GM23338 (cell line): ENCODE measurements around the gene TECTB. TPM values are rescaled to one million over a fixed set of nuclear protein-coding genes. Genes with fewer than 3 reads are reported as not detected.

ENCODE experiments used
- ATAC-seq: fragments of 200-7000 bp; cut with Tn5 transposase; 3 replicates; pipeline ENCODE4 v1.9.1; 2020
- DNase-seq: peaks from one replicate; pipeline ENCODE4 v3.0.0-alpha.2; 2015; ENCODE audit warnings: low spot score
- H2AFZ ChIP-seq: fragments of 200-600 bp; sonication (generic); 2 replicates; pipeline ENCODE4 v1.8.0; 2016; ENCODE audit warnings: antibody characterized with exemption, mild to moderate bottlenecking, moderate library complexity
- H3F3A ChIP-seq: fragments of 200-600 bp; sonication (generic); replicated peaks from 2 replicates; pipeline ENCODE4 v1.8.0; 2017; ENCODE audit warnings: antibody characterized with exemption, mixed run types, low read depth
- H3K27ac ChIP-seq: fragments of 200-600 bp; sonication (generic); 2 replicates; pipeline ENCODE4 v1.6.1; 2016; ENCODE audit warnings: low read depth
- H3K27me3 ChIP-seq: fragments of 200-600 bp; sonication (generic); 2 replicates; pipeline ENCODE4 v1.8.0; 2016; ENCODE audit warnings: mild to moderate bottlenecking, mixed run types, moderate library complexity; ENCODE audit not compliant: insufficient read depth
- H3K36me3 ChIP-seq: fragments of 200-600 bp; sonication (generic); 2 replicates; pipeline ENCODE4 v1.8.0; 2016; ENCODE audit warnings: mild to moderate bottlenecking; ENCODE audit not compliant: insufficient read depth
- H3K4me1 ChIP-seq: fragments of 200-600 bp; sonication (generic); 2 replicates; pipeline ENCODE4 v1.8.0; 2016; ENCODE audit warnings: mild to moderate bottlenecking, moderate library complexity; ENCODE audit not compliant: insufficient read depth
- H3K4me2 ChIP-seq: fragments of 200-600 bp; sonication (generic); 2 replicates; pipeline ENCODE4 v1.7.1; 2017; ENCODE audit warnings: mixed run types
- H3K4me3 ChIP-seq: fragments of 200-600 bp; sonication (generic); 2 replicates; pipeline ENCODE4 v1.6.1; 2016; ENCODE audit warnings: mixed run types
- H3K79me2 ChIP-seq: fragments of 200-600 bp; sonication (generic); replicated peaks from 2 replicates; pipeline ENCODE4 v1.8.0; 2017; ENCODE audit warnings: mild to moderate bottlenecking; ENCODE audit not compliant: insufficient read depth
- H3K9me2 ChIP-seq: fragments of 200-600 bp; sonication (generic); 2 replicates; pipeline ENCODE4 v1.8.0; 2017; ENCODE audit not compliant: insufficient read depth
- H4K20me1 ChIP-seq: fragments of 200-600 bp; sonication (generic); replicated peaks from 2 replicates; pipeline ENCODE4 v1.8.0; 2017; ENCODE audit warnings: mild to moderate bottlenecking; ENCODE audit not compliant: insufficient read depth
- H3K27ac Mint-ChIP-seq: 2 replicates; pipeline ENCODE4 v1.8.0; 2020; ENCODE audit warnings: inconsistent platforms, mild to moderate bottlenecking, moderate library complexity, mixed read lengths
- H3K27me3 Mint-ChIP-seq: 3 replicates; pipeline ENCODE4 v1.8.0; 2022; ENCODE audit warnings: low read depth, mild to moderate bottlenecking, moderate library complexity, mixed read lengths, inconsistent platforms; ENCODE audit not compliant: insufficient read depth, poor library complexity
- H3K36me3 Mint-ChIP-seq: 3 replicates; pipeline ENCODE4 v1.8.0; 2021; ENCODE audit warnings: low read depth, mild to moderate bottlenecking, inconsistent platforms, moderate library complexity, mixed read lengths
- H3K4me1 Mint-ChIP-seq: 3 replicates; pipeline ENCODE4 v1.8.0; 2020; ENCODE audit warnings: mild to moderate bottlenecking, inconsistent platforms, mixed read lengths
- H3K4me3 Mint-ChIP-seq: 3 replicates; pipeline ENCODE4 v1.8.0; 2021; ENCODE audit warnings: moderate library complexity, mild to moderate bottlenecking, inconsistent platforms, mixed read lengths
- H3K9me3 Mint-ChIP-seq: 3 replicates; pipeline ENCODE4 v1.8.0; 2020; ENCODE audit warnings: moderate library complexity, mild to moderate bottlenecking, inconsistent platforms, mixed read lengths
- CREB1 ChIP-seq: fragments of 250-450 bp; sonication (Bioruptor Pico); IDR thresholded peaks from 2 replicates; pipeline ENCODE4 v1.5.0; 2020; ENCODE audit warnings: low read depth, mild to moderate bottlenecking, moderate library complexity
- CTCF ChIP-seq, 2 experiments: fragments of 200-600 bp in 1 of 2; sonication (generic) in 1 of 2; conservative IDR thresholded peaks; 2 replicates each; pipeline versions ENCODE4 v1.5.1 to v1.6.1; 2016 to 2017; ENCODE audit warnings: antibody characterized with exemption in 2 of 2, low read depth in 2 of 2, mild to moderate bottlenecking in 2 of 2, moderate library complexity in 1 of 2
- EZH2 ChIP-seq: fragments of 200-600 bp; sonication (generic); IDR thresholded peaks from one replicate; pipeline ENCODE4 v1.8.0; 2017; ENCODE audit warnings: antibody characterized with exemption, mild to moderate bottlenecking, low read depth; ENCODE audit not compliant: unreplicated experiment
- EZH2phosphoT487 ChIP-seq: fragments of 200-600 bp; sonication (generic); IDR thresholded peaks from one replicate; pipeline ENCODE4 v1.8.1; 2018; ENCODE audit warnings: antibody characterized with exemption; ENCODE audit not compliant: unreplicated experiment
- JUNB ChIP-seq: IDR thresholded peaks from one replicate; pipeline ENCODE4 v1.6.1; 2016; ENCODE audit warnings: antibody characterized with exemption; ENCODE audit not compliant: unreplicated experiment
- NANOG ChIP-seq: IDR thresholded peaks from 2 replicates; pipeline ENCODE4 v1.6.1; 2016; ENCODE audit warnings: antibody characterized with exemption, borderline replicate concordance
- POLR2AphosphoS5 ChIP-seq: IDR thresholded peaks from 2 replicates; pipeline ENCODE4 v1.6.1; 2016; ENCODE audit warnings: antibody characterized with exemption, low read depth
- STAT1 ChIP-seq: IDR thresholded peaks from one replicate; pipeline ENCODE4 v1.6.1; 2016; ENCODE audit warnings: antibody characterized with exemption; ENCODE audit not compliant: unreplicated experiment
- ZNF114 ChIP-seq: fragments of 250-450 bp; sonication (Bioruptor Pico); IDR thresholded peaks from 2 replicates; pipeline ENCODE4 v1.5.0; 2020; ENCODE audit warnings: mild to moderate bottlenecking, moderate library complexity
- ZNF331 ChIP-seq: fragments of 250-450 bp; sonication (Bioruptor Pico); IDR thresholded peaks from 2 replicates; pipeline ENCODE4 v1.5.0; 2020; ENCODE audit warnings: low read depth, mild to moderate bottlenecking, moderate library complexity
- polyA plus RNA-seq: library from polyadenylated mRNA; unstranded; fragments of >200 nt; fragmentation: Nextera tagmentation; extraction: Ambion mirVana; gene quantifications from 2 replicates; pipeline ENCODE4 v1.2.1, GENCODE V29; 2016
- total RNA-seq: library from RNA; depleted of rRNA; stranded (reverse); fragments of >200 nt; shearing (Covaris generic); gene quantifications from 2 replicates; pipeline ENCODE4 v1.2.3, GENCODE V29; 2014
- TF ChIP-seq, protein P1 (sequence below): IDR thresholded peaks from 2 replicates; pipeline ENCODE4 v1.6.1; 2016; ENCODE audit warnings: antibody characterized with exemption
- TF ChIP-seq, protein P2 (sequence below): fragments of 250-450 bp; sonication (Bioruptor Pico); IDR thresholded peaks from 2 replicates; pipeline ENCODE4 v1.5.0; 2020; ENCODE audit warnings: mild to moderate bottlenecking, moderate library complexity
- TF ChIP-seq, protein P3 (sequence below): IDR thresholded peaks from one replicate; pipeline ENCODE4 v1.6.1; 2018; ENCODE audit warnings: antibody characterized with exemption; ENCODE audit not compliant: unreplicated experiment

Gene TECTB
- total and polyA plus RNA-seq, 2 experiments from 2014 or later: not detected

DNA sequence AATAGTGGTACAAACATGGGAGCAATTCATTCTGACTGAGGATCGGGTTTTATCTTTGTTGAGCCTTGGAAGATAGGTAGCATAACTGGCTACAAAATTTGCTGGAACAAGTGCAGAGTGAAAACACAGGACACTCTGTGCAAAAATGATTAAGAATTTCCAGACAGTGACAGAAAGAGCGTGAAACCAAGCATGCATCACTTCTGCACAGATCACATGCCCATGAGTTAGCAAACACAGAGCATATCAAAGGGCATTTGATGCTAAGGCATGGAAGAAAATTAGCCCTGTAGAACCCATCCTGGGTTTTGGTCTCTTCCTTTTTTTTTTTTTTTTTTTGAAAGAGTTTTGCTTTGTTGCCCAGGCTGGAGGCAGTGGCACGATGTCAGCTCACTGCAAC, 28.3 kb downstream of the TECTB start (continued):
- TF ChIP-seq CREB1 (CRISPR knock-in tag) (no peak), STAT1 (no peak)

GRCh38 chr10:112313234-112313633, 30.0 kb downstream of the TECTB start:
- no peaks in the 10 kb centered on the region for H3K4me1 Mint-ChIP-seq
- H3K27ac Mint-ChIP-seq: no peak overlapping the region
- ATAC-seq (no peak), DNase-seq (no peak)
- H3K9me3 Mint-ChIP-seq: no peaks in the 10 kb centered on the region
- H3K79me2 ChIP-seq: no peaks in the 10 kb centered on the region
- TF ChIP-seq EZH2phosphoT487 (no peak), CREB1 (CRISPR knock-in tag) (no peak), ZNF331 (no peak), STAT1 (no peak), POLR2AphosphoS5 (no peak), CTCF (conservative IDR thresholded peaks at IDR 0.05; ENCODE audit: low read depth in 2 of 2) (no peak), EZH2 (no peak), JUNB (no peak), ZNF114 (CRISPR knock-in tag) (no peak), NANOG (no peak)
- TF ChIP-seq, protein P1, sequence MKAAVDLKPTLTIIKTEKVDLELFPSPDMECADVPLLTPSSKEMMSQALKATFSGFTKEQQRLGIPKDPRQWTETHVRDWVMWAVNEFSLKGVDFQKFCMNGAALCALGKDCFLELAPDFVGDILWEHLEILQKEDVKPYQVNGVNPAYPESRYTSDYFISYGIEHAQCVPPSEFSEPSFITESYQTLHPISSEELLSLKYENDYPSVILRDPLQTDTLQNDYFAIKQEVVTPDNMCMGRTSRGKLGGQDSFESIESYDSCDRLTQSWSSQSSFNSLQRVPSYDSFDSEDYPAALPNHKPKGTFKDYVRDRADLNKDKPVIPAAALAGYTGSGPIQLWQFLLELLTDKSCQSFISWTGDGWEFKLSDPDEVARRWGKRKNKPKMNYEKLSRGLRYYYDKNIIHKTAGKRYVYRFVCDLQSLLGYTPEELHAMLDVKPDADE: no peak
- TF ChIP-seq, protein P2, sequence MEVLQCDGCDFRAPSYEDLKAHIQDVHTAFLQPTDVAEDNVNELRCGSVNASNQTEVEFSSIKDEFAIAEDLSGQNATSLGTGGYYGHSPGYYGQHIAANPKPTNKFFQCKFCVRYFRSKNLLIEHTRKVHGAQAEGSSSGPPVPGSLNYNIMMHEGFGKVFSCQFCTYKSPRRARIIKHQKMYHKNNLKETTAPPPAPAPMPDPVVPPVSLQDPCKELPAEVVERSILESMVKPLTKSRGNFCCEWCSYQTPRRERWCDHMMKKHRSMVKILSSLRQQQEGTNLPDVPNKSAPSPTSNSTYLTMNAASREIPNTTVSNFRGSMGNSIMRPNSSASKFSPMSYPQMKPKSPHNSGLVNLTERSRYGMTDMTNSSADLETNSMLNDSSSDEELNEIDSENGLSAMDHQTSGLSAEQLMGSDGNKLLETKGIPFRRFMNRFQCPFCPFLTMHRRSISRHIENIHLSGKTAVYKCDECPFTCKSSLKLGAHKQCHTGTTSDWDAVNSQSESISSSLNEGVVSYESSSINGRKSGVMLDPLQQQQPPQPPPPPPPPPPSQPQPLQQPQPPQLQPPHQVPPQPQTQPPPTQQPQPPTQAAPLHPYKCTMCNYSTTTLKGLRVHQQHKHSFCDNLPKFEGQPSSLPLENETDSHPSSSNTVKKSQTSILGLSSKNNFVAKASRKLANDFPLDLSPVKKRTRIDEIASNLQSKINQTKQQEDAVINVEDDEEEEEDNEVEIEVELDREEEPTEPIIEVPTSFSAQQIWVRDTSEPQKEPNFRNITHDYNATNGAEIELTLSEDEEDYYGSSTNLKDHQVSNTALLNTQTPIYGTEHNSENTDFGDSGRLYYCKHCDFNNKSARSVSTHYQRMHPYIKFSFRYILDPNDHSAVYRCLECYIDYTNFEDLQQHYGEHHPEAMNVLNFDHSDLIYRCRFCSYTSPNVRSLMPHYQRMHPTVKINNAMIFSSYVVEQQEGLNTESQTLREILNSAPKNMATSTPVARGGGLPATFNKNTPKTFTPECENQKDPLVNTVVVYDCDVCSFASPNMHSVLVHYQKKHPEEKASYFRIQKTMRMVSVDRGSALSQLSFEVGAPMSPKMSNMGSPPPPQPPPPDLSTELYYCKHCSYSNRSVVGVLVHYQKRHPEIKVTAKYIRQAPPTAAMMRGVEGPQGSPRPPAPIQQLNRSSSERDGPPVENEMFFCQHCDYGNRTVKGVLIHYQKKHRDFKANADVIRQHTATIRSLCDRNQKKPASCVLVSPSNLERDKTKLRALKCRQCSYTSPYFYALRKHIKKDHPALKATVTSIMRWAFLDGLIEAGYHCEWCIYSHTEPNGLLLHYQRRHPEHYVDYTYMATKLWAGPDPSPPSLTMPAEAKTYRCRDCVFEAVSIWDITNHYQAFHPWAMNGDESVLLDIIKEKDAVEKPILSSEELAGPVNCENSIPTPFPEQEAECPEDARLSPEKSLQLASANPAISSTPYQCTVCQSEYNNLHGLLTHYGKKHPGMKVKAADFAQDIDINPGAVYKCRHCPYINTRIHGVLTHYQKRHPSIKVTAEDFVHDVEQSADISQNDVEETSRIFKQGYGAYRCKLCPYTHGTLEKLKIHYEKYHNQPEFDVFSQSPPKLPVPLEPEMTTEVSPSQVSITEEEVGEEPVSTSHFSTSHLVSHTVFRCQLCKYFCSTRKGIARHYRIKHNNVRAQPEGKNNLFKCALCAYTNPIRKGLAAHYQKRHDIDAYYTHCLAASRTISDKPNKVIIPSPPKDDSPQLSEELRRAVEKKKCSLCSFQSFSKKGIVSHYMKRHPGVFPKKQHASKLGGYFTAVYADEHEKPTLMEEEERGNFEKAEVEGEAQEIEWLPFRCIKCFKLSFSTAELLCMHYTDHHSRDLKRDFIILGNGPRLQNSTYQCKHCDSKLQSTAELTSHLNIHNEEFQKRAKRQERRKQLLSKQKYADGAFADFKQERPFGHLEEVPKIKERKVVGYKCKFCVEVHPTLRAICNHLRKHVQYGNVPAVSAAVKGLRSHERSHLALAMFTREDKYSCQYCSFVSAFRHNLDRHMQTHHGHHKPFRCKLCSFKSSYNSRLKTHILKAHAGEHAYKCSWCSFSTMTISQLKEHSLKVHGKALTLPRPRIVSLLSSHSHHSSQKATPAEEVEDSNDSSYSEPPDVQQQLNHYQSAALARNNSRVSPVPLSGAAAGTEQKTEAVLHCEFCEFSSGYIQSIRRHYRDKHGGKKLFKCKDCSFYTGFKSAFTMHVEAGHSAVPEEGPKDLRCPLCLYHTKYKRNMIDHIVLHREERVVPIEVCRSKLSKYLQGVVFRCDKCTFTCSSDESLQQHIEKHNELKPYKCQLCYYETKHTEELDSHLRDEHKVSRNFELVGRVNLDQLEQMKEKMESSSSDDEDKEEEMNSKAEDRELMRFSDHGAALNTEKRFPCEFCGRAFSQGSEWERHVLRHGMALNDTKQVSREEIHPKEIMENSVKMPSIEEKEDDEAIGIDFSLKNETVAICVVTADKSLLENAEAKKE: no peak
- TF ChIP-seq, protein P3, sequence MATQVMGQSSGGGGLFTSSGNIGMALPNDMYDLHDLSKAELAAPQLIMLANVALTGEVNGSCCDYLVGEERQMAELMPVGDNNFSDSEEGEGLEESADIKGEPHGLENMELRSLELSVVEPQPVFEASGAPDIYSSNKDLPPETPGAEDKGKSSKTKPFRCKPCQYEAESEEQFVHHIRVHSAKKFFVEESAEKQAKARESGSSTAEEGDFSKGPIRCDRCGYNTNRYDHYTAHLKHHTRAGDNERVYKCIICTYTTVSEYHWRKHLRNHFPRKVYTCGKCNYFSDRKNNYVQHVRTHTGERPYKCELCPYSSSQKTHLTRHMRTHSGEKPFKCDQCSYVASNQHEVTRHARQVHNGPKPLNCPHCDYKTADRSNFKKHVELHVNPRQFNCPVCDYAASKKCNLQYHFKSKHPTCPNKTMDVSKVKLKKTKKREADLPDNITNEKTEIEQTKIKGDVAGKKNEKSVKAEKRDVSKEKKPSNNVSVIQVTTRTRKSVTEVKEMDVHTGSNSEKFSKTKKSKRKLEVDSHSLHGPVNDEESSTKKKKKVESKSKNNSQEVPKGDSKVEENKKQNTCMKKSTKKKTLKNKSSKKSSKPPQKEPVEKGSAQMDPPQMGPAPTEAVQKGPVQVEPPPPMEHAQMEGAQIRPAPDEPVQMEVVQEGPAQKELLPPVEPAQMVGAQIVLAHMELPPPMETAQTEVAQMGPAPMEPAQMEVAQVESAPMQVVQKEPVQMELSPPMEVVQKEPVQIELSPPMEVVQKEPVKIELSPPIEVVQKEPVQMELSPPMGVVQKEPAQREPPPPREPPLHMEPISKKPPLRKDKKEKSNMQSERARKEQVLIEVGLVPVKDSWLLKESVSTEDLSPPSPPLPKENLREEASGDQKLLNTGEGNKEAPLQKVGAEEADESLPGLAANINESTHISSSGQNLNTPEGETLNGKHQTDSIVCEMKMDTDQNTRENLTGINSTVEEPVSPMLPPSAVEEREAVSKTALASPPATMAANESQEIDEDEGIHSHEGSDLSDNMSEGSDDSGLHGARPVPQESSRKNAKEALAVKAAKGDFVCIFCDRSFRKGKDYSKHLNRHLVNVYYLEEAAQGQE: no peak
- H4K20me1 ChIP-seq: no peaks in the 10 kb centered on the region
- no peaks in the 10 kb centered on the region for H3K36me3 ChIP-seq
- H3K4me2 ChIP-seq: no peak overlapping the region
- H2AFZ ChIP-seq: no peak overlapping the region
- H3K27ac ChIP-seq: no peak overlapping the region
- H3K27me3 Mint-ChIP-seq: peaks cover 2% of the 10 kb centered on the region
- H3K4me1 ChIP-seq: no peaks in the 10 kb centered on the region
- no peaks in the 10 kb centered on the region for H3K9me2 ChIP-seq
- H3K27me3 ChIP-seq: no peaks in the 10 kb centered on the region
- no peaks in the 10 kb centered on the region for H3F3A ChIP-seq
- H3K4me3 Mint-ChIP-seq: no peak overlapping the region
- H3K36me3 Mint-ChIP-seq: no peaks in the 10 kb centered on the region
- H3K4me3 ChIP-seq: no peak overlapping the region
